HepG2 (cell line): Measurements from ENCODE around the gene SLC39A1. TPM values are rescaled to one million over a fixed set of nuclear protein-coding genes. Genes with fewer than 3 reads are reported as not detected.

Experiments used
- AKAP8 ChIP-seq: sonication (generic); formaldehyde crosslinking; IDR thresholded peaks from 2 replicates; pipeline ENCODE4 v1.5.1; 2020; ENCODE audit warnings: mild to moderate bottlenecking, missing genetic modification reagents
- ATF7 ChIP-seq, 2 experiments: fragments of 450-650 bp in 1 of 2; sonication (generic) in 1 of 2; formaldehyde crosslinking in 1 of 2; IDR thresholded peaks; 2 replicates each; pipeline versions ENCODE4 v1.4.0 to v1.6.1; 2016 to 2020; ENCODE audit warnings: antibody characterized with exemption in 1 of 2, mild to moderate bottlenecking in 1 of 2, missing genetic modification reagents in 1 of 2
- CHCHD3 ChIP-seq: sonication (generic); formaldehyde crosslinking; IDR thresholded peaks from 2 replicates; pipeline ENCODE4 v1.8.0; 2022; ENCODE audit warnings: mild to moderate bottlenecking, missing genetic modification reagents, moderate library complexity
- FOXP4 ChIP-seq: sonication (generic); formaldehyde crosslinking; IDR thresholded peaks from 2 replicates; pipeline ENCODE4 v1.4.0; 2020; ENCODE audit warnings: missing genetic modification reagents
- IRX3 ChIP-seq: sonication (generic); formaldehyde crosslinking; IDR thresholded peaks from 2 replicates; pipeline ENCODE4 v1.8.1; 2023; ENCODE audit warnings: mild to moderate bottlenecking, low read depth, missing genetic modification reagents, borderline replicate concordance
- LCORL ChIP-seq, 2 experiments: fragments of 450-650 bp in 1 of 2; sonication (generic) in 1 of 2; formaldehyde crosslinking in 1 of 2; IDR thresholded peaks; 2 replicates each; pipeline versions ENCODE4 v1.5.0 to v1.6.1; 2017 to 2020; ENCODE audit warnings: antibody characterized with exemption in 1 of 2, missing genetic modification reagents in 1 of 2
- NRL ChIP-seq: sonication (generic); formaldehyde crosslinking; IDR thresholded peaks from 2 replicates; pipeline ENCODE4 v1.5.0; 2020; ENCODE audit warnings: missing genetic modification reagents, mild to moderate bottlenecking, moderate library complexity, borderline replicate concordance
- PRDM15 ChIP-seq: sonication (generic); formaldehyde crosslinking; IDR thresholded peaks from 2 replicates; pipeline ENCODE4 v1.4.0; 2020; ENCODE audit warnings: missing genetic modification reagents
- ZNF138 ChIP-seq: sonication (generic); formaldehyde crosslinking; IDR thresholded peaks from 2 replicates; pipeline ENCODE4 v1.5.0; 2020; ENCODE audit warnings: mild to moderate bottlenecking, low read depth, missing genetic modification reagents
- ZNF558 ChIP-seq: sonication (generic); formaldehyde crosslinking; IDR thresholded peaks from 2 replicates; pipeline ENCODE4 v1.9.0; 2022; ENCODE audit warnings: mild to moderate bottlenecking, missing genetic modification reagents, borderline replicate concordance
- ZNF580 ChIP-seq: IDR thresholded peaks from 2 replicates; pipeline ENCODE4 v1.6.1; 2016; ENCODE audit warnings: low read depth, borderline replicate concordance
- polyA plus RNA-seq, 8 experiments: library from polyadenylated mRNA; depleted of rRNA in 3 of 8; stranded (reverse) in 7 of 8; unstranded in 1 of 8; fragments of >200 nt; fragmentation: Illumina TruSeq in 4 of 8; extraction: Trizol in 4 of 8; gene quantifications; 2 replicates each; pipeline versions ENCODE4 v1.2.1 to v1.2.3, GENCODE V29; 2011 to 2016; ENCODE audit warnings: low read depth in 4 of 8, missing spikeins in 1 of 8, mixed read lengths in 1 of 8; ENCODE audit not compliant: insufficient read depth in 1 of 8
- total RNA-seq, 5 experiments: library from RNA; depleted of rRNA; stranded (reverse); fragments of >200 nt; fragmentation: Illumina TruSeq; extraction: Trizol; gene quantifications; 2 replicates each; pipeline ENCODE4 v1.2.3, GENCODE V29; 2016; ENCODE audit warnings: low read depth in 1 of 5
- TF ChIP-seq, protein P1 (sequence below): IDR thresholded peaks from 2 replicates; pipeline ENCODE4 v1.6.1; 2016; ENCODE audit warnings: missing biosample characterization, missing genetic modification reagents, low read depth
- TF ChIP-seq, protein P2 (sequence below): sonication (generic); formaldehyde crosslinking; IDR thresholded peaks from 2 replicates; pipeline ENCODE4 v1.4.0; 2020; ENCODE audit warnings: missing genetic modification reagents, borderline replicate concordance

The SLC39A1 gene
- total and polyA plus RNA-seq, 2 of the 13 experiments (the other 11 are each of a cell fraction or from before 2014, with no cell fraction given): 71.2 to 78.4 TPM

GRCh38 chr1:153990468-153991150 lies 27.3 kb upstream of the SLC39A1 start, which contains the start of gene RPS27 (continued):
- no peak; the same call in 1 of the 2 replicates for TF ChIP-seq IRX3 (CRISPR knock-in tag)
- peak; percentile 33; the same call in 1 of the 2 replicates for TF ChIP-seq NRL (CRISPR knock-in tag)
- 0 out of 2 replicates have a peak, but pooled peaks have one; percentile 52 for TF ChIP-seq AKAP8
- TF ChIP-seq ZNF558 (CRISPR knock-in tag): 0 out of 2 replicates have a peak, but pooled peaks have one; percentile 28
- peak; percentile 62 for TF ChIP-seq ATF7 (IDR thresholded peaks at IDR 0.05)
- TF ChIP-seq ATF7 (CRISPR knock-in tag; IDR thresholded peaks at IDR 0.05): 0 out of 2 replicates have a peak, but pooled peaks have one; percentile 29
- TF ChIP-seq FOXP4 (CRISPR knock-in tag): peak; percentile 43
- TF ChIP-seq LCORL (IDR thresholded peaks at IDR 0.05): no peak
- no peak for TF ChIP-seq LCORL (CRISPR knock-in tag; IDR thresholded peaks at IDR 0.05)
- no peak for TF ChIP-seq PRDM15 (CRISPR knock-in tag)
- TF ChIP-seq, protein P1, sequence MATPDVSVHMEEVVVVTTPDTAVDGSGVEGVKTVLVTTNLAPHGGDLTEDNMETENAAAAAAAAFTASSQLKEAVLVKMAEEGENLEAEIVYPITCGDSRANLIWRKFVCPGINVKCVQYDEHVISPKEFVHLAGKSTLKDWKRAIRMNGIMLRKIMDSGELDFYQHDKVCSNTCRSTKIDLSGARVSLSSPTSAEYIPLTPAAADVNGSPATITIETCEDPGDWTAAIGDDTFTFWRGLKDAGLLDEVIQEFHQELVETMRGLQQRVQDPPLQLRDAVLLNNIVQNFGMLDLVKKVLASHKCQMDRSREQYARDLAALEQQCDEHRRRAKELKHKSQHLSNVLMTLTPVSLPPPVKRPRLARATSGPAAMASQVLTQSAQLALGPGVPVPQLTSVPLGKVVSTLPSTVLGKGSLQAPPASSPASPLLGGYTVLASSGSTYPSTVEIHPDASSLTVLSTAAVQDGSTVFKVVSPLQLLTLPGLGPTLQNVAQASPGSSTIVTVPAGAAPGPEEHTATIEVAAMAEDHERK (CRISPR knock-in tag): peak; percentile 26; the same call in 1 of the 2 replicates
- TF ChIP-seq, protein P2, sequence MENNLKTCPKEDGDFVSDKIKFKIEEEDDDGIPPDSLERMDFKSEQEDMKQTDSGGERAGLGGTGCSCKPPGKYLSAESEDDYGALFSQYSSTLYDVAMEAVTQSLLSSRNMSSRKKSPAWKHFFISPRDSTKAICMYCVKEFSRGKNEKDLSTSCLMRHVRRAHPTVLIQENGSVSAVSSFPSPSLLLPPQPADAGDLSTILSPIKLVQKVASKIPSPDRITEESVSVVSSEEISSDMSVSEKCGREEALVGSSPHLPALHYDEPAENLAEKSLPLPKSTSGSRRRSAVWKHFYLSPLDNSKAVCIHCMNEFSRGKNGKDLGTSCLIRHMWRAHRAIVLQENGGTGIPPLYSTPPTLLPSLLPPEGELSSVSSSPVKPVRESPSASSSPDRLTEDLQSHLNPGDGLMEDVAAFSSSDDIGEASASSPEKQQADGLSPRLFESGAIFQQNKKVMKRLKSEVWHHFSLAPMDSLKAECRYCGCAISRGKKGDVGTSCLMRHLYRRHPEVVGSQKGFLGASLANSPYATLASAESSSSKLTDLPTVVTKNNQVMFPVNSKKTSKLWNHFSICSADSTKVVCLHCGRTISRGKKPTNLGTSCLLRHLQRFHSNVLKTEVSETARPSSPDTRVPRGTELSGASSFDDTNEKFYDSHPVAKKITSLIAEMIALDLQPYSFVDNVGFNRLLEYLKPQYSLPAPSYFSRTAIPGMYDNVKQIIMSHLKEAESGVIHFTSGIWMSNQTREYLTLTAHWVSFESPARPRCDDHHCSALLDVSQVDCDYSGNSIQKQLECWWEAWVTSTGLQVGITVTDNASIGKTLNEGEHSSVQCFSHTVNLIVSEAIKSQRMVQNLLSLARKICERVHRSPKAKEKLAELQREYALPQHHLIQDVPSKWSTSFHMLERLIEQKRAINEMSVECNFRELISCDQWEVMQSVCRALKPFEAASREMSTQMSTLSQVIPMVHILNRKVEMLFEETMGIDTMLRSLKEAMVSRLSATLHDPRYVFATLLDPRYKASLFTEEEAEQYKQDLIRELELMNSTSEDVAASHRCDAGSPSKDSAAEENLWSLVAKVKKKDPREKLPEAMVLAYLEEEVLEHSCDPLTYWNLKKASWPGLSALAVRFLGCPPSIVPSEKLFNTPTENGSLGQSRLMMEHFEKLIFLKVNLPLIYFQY (CRISPR knock-in tag): peak; percentile 65; the same call in 1 of the 2 replicates
- TF ChIP-seq CHCHD3: 0 out of 2 replicates have a peak, but pooled peaks have one; percentile 72
- TF ChIP-seq ZNF580: peak; percentile 95
- 0 out of 2 replicates have a peak, but pooled peaks have one; percentile 37 for TF ChIP-seq ZNF138 (CRISPR knock-in tag)
